Tibial nerve (tissue), 4 donors: ENCODE measurements around the gene ILRUN. TPM values are rescaled to one million over a fixed set of nuclear protein-coding genes. Genes with fewer than 3 reads are reported as not detected.
"Not testable (repeated sequence)": the region's sequence is repeated elsewhere in the genome, so short reads cannot be mapped to it uniquely, and the experiment has no call there.

ENCODE experiments used
- DNase-seq, 2 donors: peaks; one replicate each; pipeline ENCODE4 v3.0.0-alpha.2; 2019; ENCODE audit warnings: low spot score in 2 of 2
- H3K27ac ChIP-seq, 4 donors: fragments of 200-600 bp; sonication (generic) in 3 of 4; one replicate each; pipeline ENCODE4 v1.5.1; 2017 to 2019; ENCODE audit warnings: mild to moderate bottlenecking in 1 of 4
- H3K27me3 ChIP-seq, 2 donors: fragments of 200-600 bp; sonication (generic) in 1 of 2; one replicate each; pipeline versions ENCODE4 v1.5.1 to v1.6.0; 2017 to 2019
- H3K36me3 ChIP-seq, 3 donors: fragments of 200-600 bp; sonication (generic); one replicate each; pipeline ENCODE4 v1.5.1; 2018 to 2019
- H3K4me1 ChIP-seq, 4 donors: fragments of 200-600 bp; sonication (generic) in 3 of 4; one replicate each; pipeline ENCODE4 v1.5.1; 2017 to 2019
- H3K4me3 ChIP-seq, 4 donors: fragments of 200-600 bp; sonication (generic) in 3 of 4; one replicate each; pipeline ENCODE4 v1.5.1; 2017 to 2019; ENCODE audit warnings: mild to moderate bottlenecking in 1 of 4, moderate library complexity in 1 of 4
- H3K9me3 ChIP-seq, 4 donors: fragments of 200-600 bp; sonication (generic) in 3 of 4; one replicate each; pipeline ENCODE4 v1.5.1; 2017 to 2019
- EP300 ChIP-seq, 2 donors: sonication (generic); formaldehyde crosslinking; IDR thresholded peaks; one replicate each; pipeline ENCODE4 v1.6.1; 2017; ENCODE audit warnings: antibody characterized with exemption in 2 of 2, mild to moderate bottlenecking in 1 of 2
- POLR2A ChIP-seq, 2 donors: fragments of 450-650 bp; IDR thresholded peaks; one replicate each; pipeline ENCODE4 v1.6.1; 2017; ENCODE audit warnings: antibody characterized with exemption in 2 of 2, mild to moderate bottlenecking in 2 of 2, moderate library complexity in 2 of 2
- WGBS, 2 donors: methylation state at CpG; one replicate each; pipeline ENCODE4 v1.1.5; 2018; 5-methylcytosine and 5-hydroxymethylcytosine counted together
- small RNA-seq: library from RNA; depleted of rRNA; stranded (forward); fragments of <200 nt; gene quantifications from one replicate; pipeline ENCODE3, GENCODE V24; 2016
- total RNA-seq, 4 donors: library from RNA; depleted of rRNA; stranded (reverse); fragments of >200 nt; gene quantifications; one replicate each; pipeline ENCODE4 v1.1.0, GENCODE V29; 2016
- TF ChIP-seq, protein P1 (sequence below), 5 experiments: fragments of 200-600 bp in 3 of 5; fragments of 450-650 bp in 2 of 5; sonication (generic) in 3 of 5; IDR thresholded peaks; one replicate each; pipeline ENCODE4 v1.5.1; 2016 to 2019; ENCODE audit warnings: antibody characterized with exemption in 5 of 5, mild to moderate bottlenecking in 3 of 5, moderate library complexity in 2 of 5

Gene ILRUN
- total RNA-seq, 4 donors from 2014 or later, result 57.6 to 78.9 (median 65.7) TPM

DNA sequence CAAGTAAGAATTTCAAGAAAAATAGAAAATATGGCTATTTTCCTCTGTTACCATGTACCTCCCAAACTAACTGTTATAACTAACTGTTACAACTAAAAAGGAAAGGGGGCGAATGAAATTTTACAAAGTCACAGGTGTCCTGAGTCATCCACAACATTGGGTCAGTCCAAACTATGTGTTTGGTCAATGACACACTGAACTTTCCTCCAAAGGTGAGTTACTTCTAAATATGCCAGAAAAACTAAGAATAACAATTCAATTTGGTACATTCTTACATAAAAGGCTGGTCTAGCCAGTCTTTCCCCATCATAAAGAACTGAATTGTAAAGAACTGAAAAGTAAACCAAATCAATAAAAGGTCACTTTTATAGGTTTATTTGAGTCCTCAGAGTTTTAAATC, 44.3 kb downstream of the ILRUN start:
- TF ChIP-seq POLR2A (IDR thresholded peaks at IDR 0.05) (no peak), EP300 (IDR thresholded peaks at IDR 0.05) (no peak)
- TF ChIP-seq, protein P1, sequence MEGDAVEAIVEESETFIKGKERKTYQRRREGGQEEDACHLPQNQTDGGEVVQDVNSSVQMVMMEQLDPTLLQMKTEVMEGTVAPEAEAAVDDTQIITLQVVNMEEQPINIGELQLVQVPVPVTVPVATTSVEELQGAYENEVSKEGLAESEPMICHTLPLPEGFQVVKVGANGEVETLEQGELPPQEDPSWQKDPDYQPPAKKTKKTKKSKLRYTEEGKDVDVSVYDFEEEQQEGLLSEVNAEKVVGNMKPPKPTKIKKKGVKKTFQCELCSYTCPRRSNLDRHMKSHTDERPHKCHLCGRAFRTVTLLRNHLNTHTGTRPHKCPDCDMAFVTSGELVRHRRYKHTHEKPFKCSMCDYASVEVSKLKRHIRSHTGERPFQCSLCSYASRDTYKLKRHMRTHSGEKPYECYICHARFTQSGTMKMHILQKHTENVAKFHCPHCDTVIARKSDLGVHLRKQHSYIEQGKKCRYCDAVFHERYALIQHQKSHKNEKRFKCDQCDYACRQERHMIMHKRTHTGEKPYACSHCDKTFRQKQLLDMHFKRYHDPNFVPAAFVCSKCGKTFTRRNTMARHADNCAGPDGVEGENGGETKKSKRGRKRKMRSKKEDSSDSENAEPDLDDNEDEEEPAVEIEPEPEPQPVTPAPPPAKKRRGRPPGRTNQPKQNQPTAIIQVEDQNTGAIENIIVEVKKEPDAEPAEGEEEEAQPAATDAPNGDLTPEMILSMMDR (IDR thresholded peaks at IDR 0.05), result no peak
- H3K4me3 ChIP-seq, result no peak overlapping the region
- no peaks in the 10 kb centered on the region for H3K9me3 ChIP-seq
- H3K27ac ChIP-seq, result no peak overlapping the region
- whole genome bisulfite sequencing, 2 donors, result 100% methylated on average over 1 of the region's 1 CpG
- H3K36me3 ChIP-seq, result peaks cover 0 to 6% (median 0%) of the 10 kb centered on the region in 3 donors
- no peaks in the 10 kb centered on the region for H3K27me3 ChIP-seq
- H3K4me1 ChIP-seq, result peaks cover 2 to 31% (median 15%) of the 10 kb centered on the region in 4 donors
- DNase-seq, result no peak

DNA sequence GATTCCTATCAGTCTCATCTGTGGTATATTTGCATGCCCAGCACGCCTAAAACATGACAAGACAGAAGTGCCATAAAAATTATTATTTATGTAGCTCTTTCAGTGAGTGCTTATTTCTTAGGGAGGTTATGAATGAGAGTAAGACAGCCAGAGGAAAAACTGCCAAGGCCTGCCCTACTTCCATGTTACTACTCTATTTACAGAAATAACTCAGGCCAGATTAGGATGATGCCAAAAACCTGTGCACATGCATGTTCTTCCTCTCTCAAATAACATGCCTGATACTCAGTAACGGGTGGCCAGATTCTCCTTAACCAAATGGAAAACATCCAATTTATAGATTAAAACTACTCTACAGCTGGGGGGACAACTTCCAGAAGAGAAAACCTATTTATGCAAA, 45.7 kb downstream of the ILRUN start:
- TF ChIP-seq, protein P1 (IDR thresholded peaks at IDR 0.05), result no peak
- TF ChIP-seq POLR2A (IDR thresholded peaks at IDR 0.05) (no peak), EP300 (IDR thresholded peaks at IDR 0.05) (no peak)
- Histone ChIP-seq H3K27ac (no peak overlapping the region), H3K9me3 (no peaks in the 10 kb centered on the region), H3K4me1 (peaks cover 0 to 17% (median 3%) of the 10 kb centered on the region in 4 donors), H3K4me3 (no peak overlapping the region), H3K27me3 (no peaks in the 10 kb centered on the region), H3K36me3 (peaks cover 0 to 12% (median 0%) of the 10 kb centered on the region in 3 donors)
- 69 to 92% methylated on average over 2 of the region's 2 CpGs for WGBS, 2 donors
- DNase-seq, result no peak

DNA sequence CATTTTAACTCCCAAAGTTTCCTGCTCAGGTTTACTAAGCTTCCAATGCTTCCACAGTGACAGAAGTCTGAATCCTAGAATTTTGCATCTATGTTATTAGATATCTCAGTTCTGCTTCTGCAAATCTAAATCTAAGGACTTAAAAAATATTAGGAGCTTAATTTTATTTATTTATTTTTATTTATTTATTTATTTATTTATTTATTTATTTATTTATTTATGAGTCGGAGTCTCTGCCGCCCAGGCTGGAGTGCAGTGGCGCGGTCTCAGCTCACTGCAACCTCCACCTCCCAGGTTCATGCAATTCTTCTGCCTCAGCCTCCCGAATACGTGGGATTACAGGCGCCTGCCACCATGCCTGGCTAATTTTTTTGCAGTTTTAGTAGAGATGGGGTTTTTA, 46.3 kb downstream of the ILRUN start:
- not testable (repeated sequence) for DNase-seq, H3K27me3 ChIP-seq, H3K9me3 ChIP-seq, H3K4me3 ChIP-seq, H3K27ac ChIP-seq
- H3K4me1 ChIP-seq, result peaks cover 0 to 12% (median 0%) of the 10 kb centered on the region in 4 donors
- H3K36me3 ChIP-seq, result peaks cover 0 to 18% (median 0%) of the 10 kb centered on the region in 3 donors
- WGBS, 2 donors, result 94 to 98% methylated on average over 7 of the region's 7 CpGs

DNA sequence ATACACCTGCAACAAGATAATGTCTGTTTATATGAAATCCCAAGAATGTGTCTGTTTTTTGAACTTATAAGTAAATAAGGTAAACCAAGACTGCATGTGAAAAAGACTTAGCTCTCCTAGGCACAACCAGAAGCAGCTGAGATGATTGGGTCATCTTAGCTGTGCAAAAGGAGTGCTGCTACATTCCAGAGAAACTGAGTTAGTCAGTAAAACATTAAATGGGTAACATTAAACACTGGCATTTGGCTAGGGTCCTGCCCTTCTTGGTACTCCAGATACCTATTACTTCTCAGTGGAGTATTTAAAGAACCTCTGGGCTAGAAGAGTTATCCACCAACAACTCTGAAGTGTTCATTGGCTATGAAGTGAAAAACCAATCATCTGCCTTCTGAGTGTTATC, 47.8 kb downstream of the ILRUN start:
- Histone ChIP-seq H3K36me3 (peaks cover 0 to 32% (median 0%) of the 10 kb centered on the region in 3 donors), H3K9me3 (no peaks in the 10 kb centered on the region), H3K4me1 (peaks cover 0 to 3% (median 0%) of the 10 kb centered on the region in 4 donors), H3K27me3 (no peaks in the 10 kb centered on the region), H3K27ac (no peak overlapping the region), H3K4me3 (no peak overlapping the region)
- TF ChIP-seq EP300 (IDR thresholded peaks at IDR 0.05), result no peak
- no peak for TF ChIP-seq POLR2A (IDR thresholded peaks at IDR 0.05)
- TF ChIP-seq, protein P1 (IDR thresholded peaks at IDR 0.05), result no peak
- no peak for DNase-seq

Small RNA genes within 50 kb of the gene (small RNA-seq; reads per million reads assigned to genes)
- not detected for gene RN7SL200P

Other genes starting within 250 kb of the ILRUN start
- gene PACSIN1, start 230.7 kb downstream of the ILRUN start, total RNA-seq, result 1 to 10 TPM in 1 of 4 donors, under 1 TPM in 2, not detected in 1; 0.30 to 2.6 (median 0.42) TPM
- gene SPDEF, start 140.4 kb downstream of the ILRUN start, total RNA-seq, result not detected
- gene SNRPC, start 60.7 kb upstream of the ILRUN start, total RNA-seq, result 10 to 100 TPM; 41.2 to 80.4 (median 66.0) TPM
- gene BLTP3A, start 95.3 kb upstream of the ILRUN start, total RNA-seq, result 10 to 100 TPM in 3 of 4 donors, 1 to 10 TPM in 1; 9.8 to 16.8 (median 13.4) TPM
- gene TAF11, start 191.3 kb upstream of the ILRUN start, total RNA-seq, result 10 to 100 TPM; 17.1 to 25.3 (median 20.3) TPM
- 10 to 100 TPM; 39.3 to 55.9 (median 44.0) TPM for gene ANKS1A, start 192.5 kb upstream of the ILRUN start, total RNA-seq